Measurements from ENCODE around the gene ANO9. TPM values are rescaled to one million over a fixed set of nuclear protein-coding genes. Genes with fewer than 3 reads are reported as not detected.
"Not testable (repeated sequence)": the region's sequence is repeated elsewhere in the genome, so short reads cannot be mapped to it uniquely, and the experiment has no call there.

The ANO9 gene
- total and polyA plus RNA-seq, 10 donors = 10.2 to 53.8 (median 26.3) TPM

DNA sequence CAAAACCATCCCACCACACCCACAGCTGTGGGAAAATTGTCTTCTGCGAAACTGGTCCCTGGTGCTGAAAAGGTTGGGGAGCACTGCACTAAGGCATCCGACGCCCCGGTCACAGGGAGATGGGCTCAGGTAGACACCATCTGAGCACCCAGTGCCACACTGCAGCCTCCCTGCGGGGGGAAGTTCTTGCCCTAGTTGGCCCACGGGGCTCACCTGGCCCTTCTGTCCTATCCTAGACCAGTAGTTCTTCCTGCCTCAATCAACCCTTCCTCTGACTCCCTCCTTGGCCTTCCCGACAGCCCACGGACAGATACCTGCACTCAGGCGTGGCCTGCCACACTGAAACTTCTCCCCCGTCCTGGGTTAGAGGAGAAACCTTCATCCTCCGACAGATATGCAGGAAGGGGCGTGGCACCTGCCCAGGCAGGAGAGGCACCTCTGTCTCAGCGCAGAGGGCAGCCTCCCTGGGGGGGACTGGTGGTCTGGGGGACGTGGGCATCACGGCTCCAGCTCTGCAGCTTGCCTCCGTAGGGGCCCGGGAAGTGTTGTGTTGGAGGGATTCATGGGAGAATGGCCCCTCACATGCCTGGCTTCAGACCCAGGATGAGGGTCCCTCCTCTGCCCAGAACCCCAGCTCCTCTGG, 4.5 kb downstream of the ANO9 start:
- Histone ChIP-seq H3K27ac (no peak overlapping the region), H3K36me3 (peaks cover 0 to 9% (median 0%) of the 10 kb centered on the region in 6 donors), H3K4me3 (no peak overlapping the region), H3K9me3 (no peaks in the 10 kb centered on the region), H3K4me1 (peaks cover 0 to 26% (median 11%) of the 10 kb centered on the region in 6 donors), H3K27me3 (replicated peaks in 1 of 7) (peaks cover 0 to 30% (median 15%) of the 10 kb centered on the region in 7 donors)
- intact Hi-C loops (cut with DNase I; ENCODE audit: low total_unique reads) = no loop called here
- TF ChIP-seq CTCF (IDR thresholded peaks at IDR 0.05 in 8 of 11, conservative IDR thresholded peaks at IDR 0.05 in 3 of 11) = no peak
- TF ChIP-seq POLR2A (IDR thresholded peaks at IDR 0.05) = no peak
- TF ChIP-seq POLR2AphosphoS5 (IDR thresholded peaks at IDR 0.05) = no peak
- WGBS, 5 donors = 63 to 80% (median 78%) methylated on average over 14 to 17 of the region's 17 CpGs
- DNase-seq = no peak

DNA sequence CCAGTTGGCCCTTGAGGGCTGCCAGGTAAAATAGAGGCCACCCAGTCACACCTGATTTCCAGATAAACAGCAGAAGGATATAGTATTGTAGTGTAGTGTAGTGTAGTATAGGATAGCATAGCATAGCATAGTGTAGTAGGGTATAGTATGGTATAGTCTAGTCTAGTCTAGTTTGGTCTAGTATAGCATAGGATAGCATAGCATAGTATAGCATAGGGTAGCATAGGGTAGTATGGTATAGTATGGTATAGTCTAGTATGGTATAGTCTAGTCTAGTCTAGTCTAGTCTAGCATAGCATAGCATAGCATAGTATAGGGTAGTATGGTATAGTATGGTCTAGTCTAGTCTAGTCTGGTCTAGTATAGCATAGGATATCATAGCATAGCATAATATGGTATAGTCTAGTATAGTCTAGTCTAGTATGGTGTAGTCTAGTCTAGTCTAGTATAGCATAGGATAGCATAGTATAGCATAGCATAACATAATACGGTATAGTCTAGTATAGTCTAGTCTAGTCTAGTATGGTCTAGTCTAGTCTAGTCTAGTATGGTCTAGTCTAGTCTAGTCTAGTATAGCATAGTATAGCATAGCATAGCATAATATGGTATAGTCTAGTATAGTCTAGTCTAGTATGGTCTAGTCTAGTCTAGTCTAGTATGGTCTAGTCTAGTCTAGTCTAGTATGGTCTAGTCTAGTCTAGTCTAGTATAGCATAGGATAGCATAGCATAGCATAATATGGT, 6.6 kb downstream of the ANO9 start:
- H3K27me3 ChIP-seq (replicated peaks in 1 of 7); intact Hi-C loops (cut with DNase I; ENCODE audit: low total_unique reads); H3K36me3 ChIP-seq; H3K27ac ChIP-seq; H3K4me3 ChIP-seq; DNase-seq; H3K4me1 ChIP-seq; H3K9me3 ChIP-seq: not testable (repeated sequence)
- WGBS, 5 donors = 88 to 100% (median 97%) methylated on average over 1 of the region's 1 CpG

DNA sequence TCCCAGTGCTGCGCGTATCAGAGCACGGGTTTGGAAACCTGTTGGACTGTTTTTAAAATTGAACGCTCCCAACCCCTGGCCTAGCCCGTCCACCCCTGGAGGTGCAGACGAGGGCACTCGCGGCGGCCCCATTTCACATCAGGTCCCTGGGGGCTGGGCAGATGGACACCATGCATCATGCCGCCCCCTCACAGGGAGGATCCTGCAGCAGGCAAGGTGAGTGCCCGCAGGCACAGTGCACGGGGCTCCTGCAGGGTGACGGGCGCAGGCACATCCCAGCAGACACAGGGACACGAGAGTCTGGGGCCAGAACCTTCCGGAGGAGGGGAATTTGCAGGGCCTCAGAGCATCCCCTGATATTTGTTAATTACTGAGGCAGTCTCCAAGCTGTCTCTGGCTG, 7.3 kb downstream of the ANO9 start:
- DNase-seq = peak; percentile 70
- TF ChIP-seq POLR2AphosphoS5 (IDR thresholded peaks at IDR 0.05) = no peak
- no peak for TF ChIP-seq POLR2A (IDR thresholded peaks at IDR 0.05)
- TF ChIP-seq CTCF (IDR thresholded peaks at IDR 0.05 in 8 of 11, conservative IDR thresholded peaks at IDR 0.05 in 3 of 11) = no peak

DNA sequence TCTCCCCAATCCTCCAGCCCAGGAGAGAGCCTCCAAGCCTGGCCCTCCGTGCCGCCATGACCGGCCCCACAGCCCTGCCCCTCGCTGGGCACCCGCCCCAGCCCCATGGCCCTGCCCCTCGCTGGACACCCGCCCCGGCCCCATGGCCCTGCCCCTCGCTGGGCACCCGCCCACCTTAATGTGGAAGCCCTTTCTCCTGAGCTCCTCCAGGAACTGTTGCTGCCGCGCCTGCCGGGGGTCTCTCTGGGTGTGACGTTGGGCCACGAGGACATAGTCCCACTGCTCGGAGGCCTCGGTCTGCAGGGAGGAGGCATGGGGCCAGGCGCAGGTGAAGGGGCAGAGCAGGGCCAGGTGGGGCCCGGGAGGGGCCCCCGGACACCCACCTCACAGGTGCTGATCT, 8.2 kb downstream of the ANO9 start:
- Histone ChIP-seq H3K9me3 (no peaks in the 10 kb centered on the region), H3K4me1 (no peaks in the 10 kb centered on the region), H3K4me3 (no peak overlapping the region), H3K36me3 (peaks cover 0 to 10% (median 0%) of the 10 kb centered on the region in 6 donors), H3K27me3 (replicated peaks in 1 of 7) (peaks cover 0 to 9% (median 0%) of the 10 kb centered on the region in 7 donors), H3K27ac (no peak overlapping the region)
- intact Hi-C loops (cut with DNase I; ENCODE audit: low total_unique reads) = no loop called here
- 81 to 93% (median 91%) methylated on average over 14 to 20 of the region's 20 CpGs for WGBS, 5 donors
- no peak for TF ChIP-seq POLR2A (IDR thresholded peaks at IDR 0.05)
- no peak for TF ChIP-seq CTCF (IDR thresholded peaks at IDR 0.05 in 8 of 11, conservative IDR thresholded peaks at IDR 0.05 in 3 of 11)
- no peak for TF ChIP-seq POLR2AphosphoS5 (IDR thresholded peaks at IDR 0.05)
- no peak for DNase-seq

More for the DNA sequence above, 7.3 kb downstream of the ANO9 start:
- H3K9me3 ChIP-seq = no peaks in the 10 kb centered on the region
- 86 to 93% (median 91%) methylated on average over 15 to 16 of the region's 16 CpGs for WGBS, 5 donors
- peaks cover 0 to 9% (median 0%) of the 10 kb centered on the region in 7 donors for H3K27me3 ChIP-seq (replicated peaks in 1 of 7)
- H3K27ac ChIP-seq = no peak overlapping the region
- H3K36me3 ChIP-seq = peaks cover 0 to 10% (median 0%) of the 10 kb centered on the region in 6 donors
- no peak overlapping the region for H3K4me3 ChIP-seq
- intact Hi-C loops (cut with DNase I; ENCODE audit: low total_unique reads) = no loop called here
- no peaks in the 10 kb centered on the region for H3K4me1 ChIP-seq

All from spleen (tissue), 11 donors.